ENCODE measurements around the gene NFASC.

Gene NFASC

DNA sequence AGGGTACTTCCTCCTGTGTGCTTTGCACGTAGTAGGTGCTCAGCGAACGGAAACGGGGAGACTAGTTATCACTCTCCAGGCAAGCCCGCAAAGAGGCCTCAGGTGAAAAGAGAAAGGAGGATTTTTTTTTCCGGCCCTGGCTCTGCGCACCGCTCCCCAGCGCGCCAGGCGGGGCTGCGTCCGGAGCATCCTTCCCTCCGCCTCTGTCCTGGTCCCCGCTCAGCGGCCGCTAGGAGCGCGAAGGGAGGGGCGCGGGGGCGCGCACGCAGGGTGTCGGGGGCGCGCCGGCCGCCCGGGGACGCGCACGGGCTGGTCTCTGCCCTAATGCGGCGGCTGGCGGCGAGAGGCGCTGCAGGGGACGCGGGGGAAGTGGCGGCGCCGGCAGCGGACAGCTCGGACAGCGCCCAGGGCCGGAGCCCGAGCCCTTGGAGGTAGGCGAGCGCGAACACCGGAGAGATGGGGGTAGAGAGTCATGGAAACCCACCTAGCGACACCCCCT, 42.3 kb upstream of the NFASC start:
- H3K4me3 ChIP-seq (ENCODE audit: low read depth, low read length): peak overlapping the region; percentile 63
- no peaks in the 10 kb centered on the region for H3K79me1 ChIP-seq (ENCODE audit: low read length)
- H3K27ac ChIP-seq (ENCODE audit: low read depth, low read length): no peak overlapping the region
- H2BK12ac ChIP-seq (ENCODE audit: low read length): no peak overlapping the region
- no peak overlapping the region for H2BK120ac ChIP-seq (ENCODE audit: insufficient read depth, low read length, poor library complexity)
- H4K91ac ChIP-seq (ENCODE audit: low read depth, low read length): no peak overlapping the region
- no peak overlapping the region for H4K12ac ChIP-seq (ENCODE audit: low read depth, low read length)
- H3K23ac ChIP-seq (ENCODE audit: low read length): no peak overlapping the region
- no peaks in the 10 kb centered on the region for H3K79me2 ChIP-seq (ENCODE audit: control insufficient read depth, insufficient read depth, low read length, poor library complexity)
- no peak overlapping the region for H3K18ac ChIP-seq (ENCODE audit: low read length)
- no peak overlapping the region for H2BK5ac ChIP-seq (ENCODE audit: low read depth, low read length, poor library complexity)
- no CpG with 5 or more reads among the region's 53 CpGs for WGBS (ENCODE audit: extremely low coverage, insufficient coverage, insufficient read length)
- H3K4ac ChIP-seq (ENCODE audit: low read depth, low read length): no peak overlapping the region
- H3K36me3 ChIP-seq (ENCODE audit: control insufficient read depth in 1 of 2, insufficient read depth in 2 of 2, low read length in 2 of 2): no peaks in the 10 kb centered on the region
- no peak overlapping the region for H3K9ac ChIP-seq (ENCODE audit: low read length)
- H4K8ac ChIP-seq (ENCODE audit: low read depth, low read length): no peak overlapping the region
- no peak overlapping the region for H2AK5ac ChIP-seq (ENCODE audit: low read length)
- no peak overlapping the region for H2AFZ ChIP-seq (ENCODE audit: insufficient read depth, low read length, poor library complexity)
- no peaks in the 10 kb centered on the region for H3K9me3 ChIP-seq (ENCODE audit: insufficient read depth, low read depth, low read length)
- peak overlapping the region; percentile 78 for H3K4me2 ChIP-seq (ENCODE audit: low read length)
- peaks cover 8 to 11% of the 10 kb centered on the region in 2 experiments for H3K4me1 ChIP-seq (ENCODE audit: control insufficient read depth in 1 of 2, insufficient read depth in 2 of 2, low read length in 2 of 2)
- peak; percentile 41 to 79 for DNase-seq
- no peak overlapping the region for H3K14ac ChIP-seq (ENCODE audit: low read length)
- no peaks in the 10 kb centered on the region for H3K27me3 ChIP-seq (ENCODE audit: insufficient read depth, low read length)

DNA sequence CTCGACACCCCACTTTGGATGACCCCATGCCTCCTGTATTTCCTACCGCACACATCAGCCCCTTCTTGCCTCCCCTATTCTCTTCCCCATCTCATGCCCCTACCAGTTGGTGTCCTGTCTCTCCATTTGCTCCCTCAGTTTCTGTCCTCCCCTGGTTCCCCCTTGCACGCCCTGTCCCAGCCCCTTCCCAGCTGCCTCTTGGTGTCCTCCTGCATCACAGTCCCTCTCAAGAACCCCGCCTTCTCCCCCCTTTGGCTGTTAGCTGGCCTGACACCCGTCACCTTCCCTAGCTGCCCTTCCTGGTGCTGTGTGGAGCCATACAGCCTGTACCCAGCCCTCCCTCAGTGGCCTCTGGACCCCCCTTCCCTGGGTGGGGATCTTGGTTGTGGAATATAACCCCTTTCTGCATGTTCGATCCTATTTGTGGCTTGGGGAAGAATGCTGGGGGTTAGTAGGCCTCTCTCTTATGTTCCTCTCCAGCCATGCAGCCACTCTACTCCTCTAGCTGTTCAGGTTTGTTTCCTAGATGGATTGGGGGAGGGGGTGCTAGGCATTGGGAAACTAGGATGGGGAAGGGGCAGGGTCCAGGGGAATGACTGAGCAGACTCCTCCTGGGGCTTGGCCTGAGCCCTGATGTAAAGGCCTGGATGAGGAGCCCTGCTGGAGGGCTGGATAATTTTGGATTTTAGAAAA, 41.4 kb upstream of the NFASC start:
- Histone ChIP-seq H3K27me3 (ENCODE audit: insufficient read depth, low read length) (no peaks in the 10 kb centered on the region), H4K12ac (ENCODE audit: low read depth, low read length) (no peak overlapping the region), H4K8ac (ENCODE audit: low read depth, low read length) (no peak overlapping the region), H3K23ac (ENCODE audit: low read length) (no peak overlapping the region), H4K91ac (ENCODE audit: low read depth, low read length) (no peak overlapping the region), H3K36me3 (ENCODE audit: control insufficient read depth in 1 of 2, insufficient read depth in 2 of 2, low read length in 2 of 2) (no peaks in the 10 kb centered on the region), H3K27ac (ENCODE audit: low read depth, low read length) (no peak overlapping the region), H2AFZ (ENCODE audit: insufficient read depth, low read length, poor library complexity) (no peak overlapping the region), H3K14ac (ENCODE audit: low read length) (no peak overlapping the region), H2AK5ac (ENCODE audit: low read length) (no peak overlapping the region), H3K79me1 (ENCODE audit: low read length) (no peaks in the 10 kb centered on the region), H2BK5ac (ENCODE audit: low read depth, low read length, poor library complexity) (no peak overlapping the region), H3K4me2 (ENCODE audit: low read length) (peak overlapping the region; percentile 78), H3K4me3 (ENCODE audit: low read depth, low read length) (peak overlapping the region; percentile 63), H2BK120ac (ENCODE audit: insufficient read depth, low read length, poor library complexity) (no peak overlapping the region), H3K18ac (ENCODE audit: low read length) (no peak overlapping the region), H3K4me1 (ENCODE audit: control insufficient read depth in 1 of 2, insufficient read depth in 2 of 2, low read length in 2 of 2) (peaks cover 8 to 11% of the 10 kb centered on the region in 2 experiments), H3K9me3 (ENCODE audit: insufficient read depth, low read depth, low read length) (no peaks in the 10 kb centered on the region), H2BK12ac (ENCODE audit: low read length) (no peak overlapping the region), H3K9ac (ENCODE audit: low read length) (no peak overlapping the region), H3K79me2 (ENCODE audit: control insufficient read depth, insufficient read depth, low read length, poor library complexity) (no peaks in the 10 kb centered on the region), H3K4ac (ENCODE audit: low read depth, low read length) (no peak overlapping the region)
- WGBS (ENCODE audit: extremely low coverage, insufficient coverage, insufficient read length): no CpG with 5 or more reads among the region's 6 CpGs
- DNase-seq: no peak

DNA sequence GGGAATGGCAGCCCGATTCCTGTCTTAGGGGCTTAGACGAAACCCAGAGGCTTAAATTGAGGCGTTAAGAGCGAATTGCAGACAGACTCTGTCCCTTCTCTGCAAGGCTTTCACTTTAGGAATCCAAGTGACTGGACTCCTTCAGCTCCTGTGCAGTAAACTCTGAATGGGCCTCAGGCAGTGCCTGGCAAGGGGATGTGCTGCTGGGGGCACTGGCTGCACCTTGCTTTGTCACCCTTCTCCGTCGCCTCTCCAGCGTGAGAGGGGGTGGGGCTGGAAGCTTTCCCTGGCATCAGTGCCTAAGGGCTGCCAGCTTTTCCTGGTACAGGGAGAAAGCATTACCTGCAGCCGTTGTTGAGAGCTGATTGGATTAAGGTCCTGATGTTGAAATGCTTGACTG, 39.9 kb upstream of the NFASC start:
- H3K9me3 ChIP-seq (ENCODE audit: insufficient read depth, low read depth, low read length): no peaks in the 10 kb centered on the region
- no peak for DNase-seq
- peaks cover 8 to 11% of the 10 kb centered on the region in 2 experiments for H3K4me1 ChIP-seq (ENCODE audit: control insufficient read depth in 1 of 2, insufficient read depth in 2 of 2, low read length in 2 of 2)
- no peaks in the 10 kb centered on the region for H3K36me3 ChIP-seq (ENCODE audit: control insufficient read depth in 1 of 2, insufficient read depth in 2 of 2, low read length in 2 of 2)
- no peak overlapping the region for H3K9ac ChIP-seq (ENCODE audit: low read length)
- H3K18ac ChIP-seq (ENCODE audit: low read length): no peak overlapping the region
- no peak overlapping the region for H3K27ac ChIP-seq (ENCODE audit: low read depth, low read length)
- no peak overlapping the region for H2BK12ac ChIP-seq (ENCODE audit: low read length)
- H2BK5ac ChIP-seq (ENCODE audit: low read depth, low read length, poor library complexity): no peak overlapping the region
- no peak overlapping the region for H2BK120ac ChIP-seq (ENCODE audit: insufficient read depth, low read length, poor library complexity)
- H4K12ac ChIP-seq (ENCODE audit: low read depth, low read length): no peak overlapping the region
- H3K4ac ChIP-seq (ENCODE audit: low read depth, low read length): no peak overlapping the region
- H4K91ac ChIP-seq (ENCODE audit: low read depth, low read length): no peak overlapping the region
- no peak overlapping the region for H3K14ac ChIP-seq (ENCODE audit: low read length)
- no peak overlapping the region for H2AFZ ChIP-seq (ENCODE audit: insufficient read depth, low read length, poor library complexity)
- H4K8ac ChIP-seq (ENCODE audit: low read depth, low read length): no peak overlapping the region
- no peak overlapping the region for H3K4me2 ChIP-seq (ENCODE audit: low read length)
- no CpG with 5 or more reads among the region's 8 CpGs for WGBS (ENCODE audit: extremely low coverage, insufficient coverage, insufficient read length)
- H3K27me3 ChIP-seq (ENCODE audit: insufficient read depth, low read length): no peaks in the 10 kb centered on the region
- H3K79me1 ChIP-seq (ENCODE audit: low read length): no peaks in the 10 kb centered on the region
- H2AK5ac ChIP-seq (ENCODE audit: low read length): no peak overlapping the region
- H3K23ac ChIP-seq (ENCODE audit: low read length): no peak overlapping the region
- H3K79me2 ChIP-seq (ENCODE audit: control insufficient read depth, insufficient read depth, low read length, poor library complexity): no peaks in the 10 kb centered on the region
- no peak overlapping the region for H3K4me3 ChIP-seq (ENCODE audit: low read depth, low read length)

DNA sequence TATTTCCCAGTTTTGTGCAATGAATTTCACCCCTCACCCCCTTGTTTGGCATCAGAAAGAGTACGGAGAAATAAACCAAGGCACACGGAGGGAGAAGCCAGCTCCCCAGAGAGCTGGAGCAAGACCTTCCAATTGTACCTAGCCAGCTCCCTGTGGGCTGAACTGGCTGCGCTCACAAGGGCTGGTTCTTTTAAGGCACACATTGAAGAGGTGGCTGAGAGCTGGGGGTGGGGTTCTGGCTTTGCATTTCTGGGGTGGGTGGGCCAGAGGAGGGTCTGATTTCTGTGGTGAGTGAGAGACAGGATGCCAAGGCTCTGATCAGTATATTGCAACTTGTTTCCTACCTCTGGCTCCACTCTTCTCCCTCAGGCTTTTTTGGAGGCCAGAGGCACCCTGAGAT, 39.5 kb upstream of the NFASC start:
- Histone ChIP-seq H3K27me3 (ENCODE audit: insufficient read depth, low read length) (no peaks in the 10 kb centered on the region), H2BK5ac (ENCODE audit: low read depth, low read length, poor library complexity) (no peak overlapping the region), H2AK5ac (ENCODE audit: low read length) (no peak overlapping the region), H3K23ac (ENCODE audit: low read length) (no peak overlapping the region), H4K8ac (ENCODE audit: low read depth, low read length) (no peak overlapping the region), H4K91ac (ENCODE audit: low read depth, low read length) (no peak overlapping the region), H3K4me2 (ENCODE audit: low read length) (no peak overlapping the region), H3K14ac (ENCODE audit: low read length) (no peak overlapping the region), H3K79me1 (ENCODE audit: low read length) (no peaks in the 10 kb centered on the region), H3K9ac (ENCODE audit: low read length) (no peak overlapping the region), H3K9me3 (ENCODE audit: insufficient read depth, low read depth, low read length) (no peaks in the 10 kb centered on the region), H4K12ac (ENCODE audit: low read depth, low read length) (no peak overlapping the region), H2AFZ (ENCODE audit: insufficient read depth, low read length, poor library complexity) (no peak overlapping the region), H3K4me3 (ENCODE audit: low read depth, low read length) (no peak overlapping the region), H3K79me2 (ENCODE audit: control insufficient read depth, insufficient read depth, low read length, poor library complexity) (no peaks in the 10 kb centered on the region), H3K36me3 (ENCODE audit: control insufficient read depth in 1 of 2, insufficient read depth in 2 of 2, low read length in 2 of 2) (no peaks in the 10 kb centered on the region), H3K18ac (ENCODE audit: low read length) (no peak overlapping the region), H3K4ac (ENCODE audit: low read depth, low read length) (no peak overlapping the region), H3K4me1 (ENCODE audit: control insufficient read depth in 1 of 2, insufficient read depth in 2 of 2, low read length in 2 of 2) (peaks cover 8 to 11% of the 10 kb centered on the region in 2 experiments), H3K27ac (ENCODE audit: low read depth, low read length) (no peak overlapping the region), H2BK12ac (ENCODE audit: low read length) (no peak overlapping the region), H2BK120ac (ENCODE audit: insufficient read depth, low read length, poor library complexity) (no peak overlapping the region)
- no CpG with 5 or more reads among the region's 3 CpGs for WGBS (ENCODE audit: extremely low coverage, insufficient coverage, insufficient read length)
- no peak for DNase-seq

Measured in trophoblast cell (in vitro differentiated cells and primary cell).